H9 (cell line): Measurements from ENCODE around the gene GHRL. TPM values are rescaled to one million over a fixed set of nuclear protein-coding genes. Genes with fewer than 3 reads are reported as not detected.
A peak's percentile ranks its signal among the peaks of the same experiment; 100 is the strongest.

Experiments used
- DNase-seq: peaks from one replicate; pipeline ENCODE4 v3.0.0-alpha.2; 2017
- H2AFZ ChIP-seq: one replicate; pipeline ENCODE4 v1.6.1; 2013; ENCODE audit warnings: mild to moderate bottlenecking, low read length, control low read depth, moderate library complexity
- H2AK5ac ChIP-seq: 2 replicates; pipeline ENCODE4 v1.6.1; 2013; ENCODE audit warnings: low read length, control low read depth, mixed read lengths; ENCODE audit not compliant: insufficient read length
- H2BK120ac ChIP-seq: one replicate; pipeline ENCODE4 v1.6.1; 2013; ENCODE audit warnings: low read depth, mild to moderate bottlenecking, low read length, control low read depth, inconsistent platforms; ENCODE audit not compliant: poor library complexity, severe bottlenecking
- H2BK12ac ChIP-seq: 2 replicates; pipeline ENCODE4 v1.6.1; 2013; ENCODE audit warnings: low read length, control low read depth, mixed read lengths, low read depth; ENCODE audit not compliant: insufficient read length
- H2BK15ac ChIP-seq: 2 replicates; pipeline ENCODE4 v1.6.1; 2013; ENCODE audit warnings: low read depth, low read length, control low read depth
- H2BK20ac ChIP-seq: one replicate; pipeline ENCODE4 v1.6.1; 2013; ENCODE audit warnings: low read depth, mild to moderate bottlenecking, low read length, control low read depth, inconsistent platforms; ENCODE audit not compliant: poor library complexity, severe bottlenecking
- H2BK5ac ChIP-seq: 2 replicates; pipeline ENCODE4 v1.6.1; 2013; ENCODE audit warnings: low read length, control low read depth, mixed read lengths; ENCODE audit not compliant: insufficient read length
- H3K14ac ChIP-seq: 2 replicates; pipeline ENCODE4 v1.6.1; 2013; ENCODE audit warnings: low read length, control low read depth; ENCODE audit not compliant: insufficient read depth
- H3K18ac ChIP-seq: 2 replicates; pipeline ENCODE4 v1.6.1; 2013; ENCODE audit warnings: low read depth, mild to moderate bottlenecking, mixed read lengths, low read length, control low read depth; ENCODE audit not compliant: insufficient read length
- H3K23ac ChIP-seq: 2 replicates; pipeline ENCODE4 v1.6.1; 2013; ENCODE audit warnings: low read length, control low read depth, mixed read lengths, low read depth; ENCODE audit not compliant: insufficient read length
- H3K23me2 ChIP-seq: 2 replicates; pipeline ENCODE4 v1.6.1; 2013; ENCODE audit warnings: low read depth, mild to moderate bottlenecking, mixed read lengths, low read length, control low read depth; ENCODE audit not compliant: insufficient read length, poor library complexity, severe bottlenecking
- H3K27ac ChIP-seq: 2 replicates; pipeline ENCODE4 v1.5.1; 2013; ENCODE audit warnings: low read length, control low read depth, mixed read lengths, low read depth; ENCODE audit not compliant: insufficient read length
- H3K27me3 ChIP-seq: 2 replicates; pipeline ENCODE4 v1.6.1; 2013; ENCODE audit warnings: low read length, control low read depth, inconsistent platforms; ENCODE audit not compliant: insufficient read depth
- H3K4ac ChIP-seq: 2 replicates; pipeline ENCODE4 v1.6.1; 2013; ENCODE audit warnings: low read depth, mild to moderate bottlenecking, control low read depth, inconsistent platforms, low read length, moderate library complexity
- H3K4me1 ChIP-seq: 2 replicates; pipeline ENCODE4 v1.6.1; 2013; ENCODE audit warnings: low read length, control low read depth, inconsistent platforms; ENCODE audit not compliant: insufficient read depth
- H3K4me2 ChIP-seq: 2 replicates; pipeline ENCODE4 v1.6.1; 2013; ENCODE audit warnings: low read length, control low read depth, mixed read lengths; ENCODE audit not compliant: insufficient read length, insufficient read depth
- H3K56ac ChIP-seq: 2 replicates; pipeline ENCODE4 v1.6.1; 2013; ENCODE audit warnings: low read depth, mild to moderate bottlenecking, mixed read lengths, low read length, control low read depth; ENCODE audit not compliant: insufficient read length
- H3K79me1 ChIP-seq: 2 replicates; pipeline ENCODE4 v1.6.1; 2013; ENCODE audit warnings: low read depth, mild to moderate bottlenecking, moderate library complexity, low read length, control low read depth, inconsistent platforms; ENCODE audit not compliant: insufficient read depth, poor library complexity, severe bottlenecking
- H3K79me2 ChIP-seq: 2 replicates; pipeline ENCODE4 v1.6.1; 2013; ENCODE audit warnings: low read length, control low read depth, inconsistent platforms; ENCODE audit not compliant: insufficient read depth
- H3K9ac ChIP-seq: 2 replicates; pipeline ENCODE4 v1.6.1; 2013; ENCODE audit warnings: low read length, control low read depth, mixed read lengths; ENCODE audit not compliant: insufficient read length; ENCODE audit errors: extremely low read depth
- H3K9me3 ChIP-seq: one replicate; pipeline ENCODE4 v1.6.1; 2013; ENCODE audit warnings: low read depth, low read length, inconsistent platforms; ENCODE audit not compliant: control insufficient read depth
- H3T11ph ChIP-seq: one replicate; pipeline ENCODE4 v1.6.1; 2013; ENCODE audit warnings: mild to moderate bottlenecking, low read length, control low read depth, inconsistent platforms
- H4K20me1 ChIP-seq: one replicate; pipeline ENCODE4 v1.6.1; 2013; ENCODE audit not compliant: control insufficient read depth, insufficient read length, insufficient read depth
- H4K5ac ChIP-seq: 2 replicates; pipeline ENCODE4 v1.6.1; 2013; ENCODE audit warnings: low read depth, mild to moderate bottlenecking, mixed read lengths, low read length, control low read depth; ENCODE audit not compliant: insufficient read length
- H4K8ac ChIP-seq: replicated peaks from 2 replicates; pipeline ENCODE4 v1.6.1; 2013; ENCODE audit warnings: low read length, control low read depth, mixed read lengths, low read depth; ENCODE audit not compliant: insufficient read length
- H4K91ac ChIP-seq: 2 replicates; pipeline ENCODE4 v1.6.1; 2013; ENCODE audit warnings: low read depth, mild to moderate bottlenecking, moderate library complexity, mixed read lengths, low read length, control low read depth; ENCODE audit not compliant: insufficient read length
- H3K27ac Mint-ChIP-seq, 3 experiments: 2 replicates in 2 of 3; 3 replicates in 1 of 3; pipeline ENCODE4 v1.8.0; 2020 to 2021; ENCODE audit warnings: mixed read lengths in 3 of 3, mild to moderate bottlenecking in 1 of 3, moderate library complexity in 1 of 3
- H3K27me3 Mint-ChIP-seq: 2 replicates; pipeline ENCODE4 v1.8.0; 2021; ENCODE audit warnings: low read depth, mild to moderate bottlenecking, moderate library complexity, mixed read lengths
- H3K36me3 Mint-ChIP-seq, 3 experiments: 2 replicates in 2 of 3; 3 replicates in 1 of 3; pipeline ENCODE4 v1.8.0; 2020 to 2021; ENCODE audit warnings: low read depth in 3 of 3, mixed read lengths in 3 of 3; ENCODE audit not compliant: insufficient read depth in 1 of 3
- H3K4me1 Mint-ChIP-seq, 2 experiments: 2 replicates each; pipeline ENCODE4 v1.8.0; 2020; ENCODE audit warnings: mixed read lengths in 2 of 2
- H3K4me3 Mint-ChIP-seq, 2 experiments: 2 replicates in 1 of 2; 3 replicates in 1 of 2; pipeline ENCODE4 v1.8.0; 2020 to 2021; ENCODE audit warnings: mild to moderate bottlenecking in 2 of 2, mixed read lengths in 2 of 2, moderate library complexity in 1 of 2
- H3K9me3 Mint-ChIP-seq, 2 experiments: 2 replicates in 1 of 2; 3 replicates in 1 of 2; pipeline ENCODE4 v1.8.0; 2020; ENCODE audit warnings: mild to moderate bottlenecking in 2 of 2, mixed read lengths in 2 of 2, moderate library complexity in 1 of 2
- WGBS: extraction: QIAGEN DNeasy Blood & Tissue Kit; methylation state at CpG from one replicate; pipeline ENCODE4 v1.1.7; 2013; ENCODE audit warnings: missing lambda C conversion rate, low lambda C conversion rate, mixed read lengths; ENCODE audit not compliant: insufficient read length; ENCODE audit errors: extremely low coverage; 5-methylcytosine and 5-hydroxymethylcytosine counted together
- total RNA-seq: library from RNA; stranded (reverse); gene quantifications from 2 replicates; pipeline ENCODE4 v1.2.1, GENCODE V29; 2021
- TF ChIP-seq, protein P1 (sequence below): fragments of 200-600 bp; sonication (generic); conservative IDR thresholded peaks from 3 replicates; pipeline ENCODE4 v1.8.0; 2021; ENCODE audit warnings: antibody characterized with exemption, mild to moderate bottlenecking

The GHRL gene
- total RNA-seq, 1 experiment from 2014 or later = 1.3 TPM

DNA sequence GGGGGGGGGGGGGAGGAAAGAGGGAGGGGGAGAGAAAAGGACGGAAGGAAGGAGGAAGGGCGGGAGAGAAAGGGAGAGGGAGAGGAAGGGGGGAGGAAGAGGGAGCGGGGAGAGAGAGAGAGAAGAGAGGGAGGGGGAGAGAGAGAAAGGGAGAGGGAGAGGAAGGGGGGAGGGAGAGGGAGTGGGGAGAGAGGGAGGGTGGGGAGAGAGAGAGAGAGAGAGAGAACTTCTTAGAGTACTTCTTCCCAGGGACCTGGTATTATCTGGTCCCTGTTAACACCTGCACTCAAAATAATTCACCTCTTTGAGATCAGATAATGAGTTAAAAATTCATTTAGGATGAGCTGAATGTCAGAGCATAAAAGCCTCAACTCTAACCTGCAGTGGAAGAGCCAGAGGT lies 27.1 kb upstream of the GHRL start:
- Histone ChIP-seq H3K23ac (no peak overlapping the region), H2BK5ac (no peak overlapping the region), H3K18ac (no peak overlapping the region), H4K91ac (no peak overlapping the region), H2BK120ac (no peak overlapping the region), H3K79me2 (peaks cover 12% of the 10 kb centered on the region), H3K4me2 (peak overlapping the region; percentile 97), H3K56ac (no peak overlapping the region), H4K20me1 (no peaks in the 10 kb centered on the region), H3K4ac (no peak overlapping the region), H2AK5ac (no peak overlapping the region), H2BK12ac (no peak overlapping the region), H4K5ac (no peak overlapping the region), H3T11ph (no peak overlapping the region), H3K27ac (no peak overlapping the region), H2BK15ac (no peak overlapping the region), H3K14ac (no peak overlapping the region), H3K23me2 (peaks cover 5% of the 10 kb centered on the region), H3K9me3 (no peaks in the 10 kb centered on the region), H3K9ac (peak overlapping the region; percentile 88), H2AFZ (no peak overlapping the region), H3K4me1 (no peaks in the 10 kb centered on the region), H4K8ac (no peak overlapping the region), H3K27me3 (no peaks in the 10 kb centered on the region), H3K79me1 (no peaks in the 10 kb centered on the region), H2BK20ac (no peak overlapping the region)
- Mint-ChIP-seq H3K4me1 (peaks cover 0 to 8% of the 10 kb centered on the region in 2 experiments; a peak in 3 of 4 replicates), H3K9me3 (no peaks in the 10 kb centered on the region), H3K27me3 (peaks cover 3% of the 10 kb centered on the region; the same call in 1 of the 2 replicates), H3K27ac (peak overlapping the region in 2 of 3 experiments; percentile 91 to 98; a peak in 2 of 7 replicates), H3K4me3 (peak overlapping the region; percentile 97 to 98), H3K36me3 (peaks cover 12 to 37% (median 29%) of the 10 kb centered on the region in 3 experiments; a peak in 6 of 7 replicates)
- TF ChIP-seq, protein P1, sequence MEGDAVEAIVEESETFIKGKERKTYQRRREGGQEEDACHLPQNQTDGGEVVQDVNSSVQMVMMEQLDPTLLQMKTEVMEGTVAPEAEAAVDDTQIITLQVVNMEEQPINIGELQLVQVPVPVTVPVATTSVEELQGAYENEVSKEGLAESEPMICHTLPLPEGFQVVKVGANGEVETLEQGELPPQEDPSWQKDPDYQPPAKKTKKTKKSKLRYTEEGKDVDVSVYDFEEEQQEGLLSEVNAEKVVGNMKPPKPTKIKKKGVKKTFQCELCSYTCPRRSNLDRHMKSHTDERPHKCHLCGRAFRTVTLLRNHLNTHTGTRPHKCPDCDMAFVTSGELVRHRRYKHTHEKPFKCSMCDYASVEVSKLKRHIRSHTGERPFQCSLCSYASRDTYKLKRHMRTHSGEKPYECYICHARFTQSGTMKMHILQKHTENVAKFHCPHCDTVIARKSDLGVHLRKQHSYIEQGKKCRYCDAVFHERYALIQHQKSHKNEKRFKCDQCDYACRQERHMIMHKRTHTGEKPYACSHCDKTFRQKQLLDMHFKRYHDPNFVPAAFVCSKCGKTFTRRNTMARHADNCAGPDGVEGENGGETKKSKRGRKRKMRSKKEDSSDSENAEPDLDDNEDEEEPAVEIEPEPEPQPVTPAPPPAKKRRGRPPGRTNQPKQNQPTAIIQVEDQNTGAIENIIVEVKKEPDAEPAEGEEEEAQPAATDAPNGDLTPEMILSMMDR = no peak
- no peak for DNase-seq
- WGBS = no CpG with 5 or more reads among the region's 3 CpGs
